Mesangial cell (primary cell): ENCODE results near the gene PYGO1. TPM values are rescaled to one million over a fixed set of nuclear protein-coding genes. Genes with fewer than 3 reads are reported as not detected.

Experiments used
- total RNA-seq: library from RNA; depleted of rRNA; stranded (reverse); fragments of >200 nt; gene quantifications from 2 replicates; pipeline ENCODE4 v1.2.3, GENCODE V29; 2015

PYGO1 gene
- 2.1 and 4.4 TPM in 2 replicates for total RNA-seq

DNA sequence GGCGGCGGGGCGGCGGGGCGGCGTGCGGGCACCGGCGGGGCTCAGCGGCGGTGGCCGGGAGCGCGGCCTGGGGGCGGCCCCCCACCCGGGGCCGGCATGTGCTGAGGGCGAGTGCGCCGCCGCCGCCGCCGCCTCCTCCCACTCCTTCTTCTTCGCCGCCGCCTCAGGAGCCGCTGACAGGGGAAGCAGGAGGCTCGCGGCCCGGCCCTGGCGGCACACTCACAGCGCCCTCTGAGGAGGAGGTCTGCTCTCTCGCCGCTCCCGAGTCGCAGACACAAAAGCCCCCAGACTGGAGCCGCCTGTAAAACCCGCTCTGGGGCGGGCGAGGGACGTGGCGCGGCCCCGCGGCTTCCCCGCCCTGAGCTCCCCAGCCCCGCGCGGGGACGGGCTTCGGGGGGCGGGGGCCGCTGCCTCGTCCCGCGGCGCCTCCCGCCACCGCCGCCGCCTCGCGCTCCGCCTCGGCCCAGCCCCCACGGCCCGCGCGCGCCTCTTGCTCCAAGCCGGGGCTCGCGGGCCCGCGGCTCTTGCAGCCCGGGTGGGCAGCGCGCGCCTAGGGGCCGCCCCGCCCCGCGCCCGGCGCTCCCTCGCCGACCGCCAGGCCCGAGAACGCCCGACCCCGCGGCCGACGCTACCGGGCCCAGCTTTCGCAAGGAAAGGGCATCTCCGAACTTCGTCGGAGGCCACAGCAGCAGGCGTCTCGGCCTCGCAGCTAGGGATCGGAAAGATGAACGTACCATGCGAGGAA is at the start of gene PYGO1:
TSS of gene PYGO1 (minus strand) at position 276 of the 745 bp plus-strand sequence. CDS start 462 bp downstream, outside the sequence.

Other genes with a start within 250 kb of the PYGO1 start
- gene CCPG1, start 180.0 kb downstream of the PYGO1 start, total RNA-seq: 15.8 and 25.4 TPM in 2 replicates
- gene PIERCE2, start 179.8 kb downstream of the PYGO1 start, total RNA-seq: 1.6 and 2.1 TPM in 2 replicates
- gene DNAAF4, start 80.1 kb downstream of the PYGO1 start, total RNA-seq: 1.8 and 2.0 TPM in 2 replicates
- 7.3 and 11.2 TPM in 2 replicates for gene PRTG, start 154.8 kb upstream of the PYGO1 start, total RNA-seq